Liver (tissue), 9 donors: ENCODE results near the gene ABHD17A. TPM values are rescaled to one million over a fixed set of nuclear protein-coding genes. Genes with fewer than 3 reads are reported as not detected.

Experiments
- DNase-seq: peaks from one replicate; pipeline ENCODE4 v3.0.0-alpha.2; 2017; ENCODE audit warnings: low spot score
- H3K27ac ChIP-seq, 2 donors: one replicate each; pipeline ENCODE4 v1.7.0; 2013; ENCODE audit warnings: inconsistent platforms in 2 of 2, low read length in 2 of 2, control low read depth in 1 of 2, low read depth in 1 of 2, mild to moderate bottlenecking in 1 of 2
- H3K27me3 ChIP-seq, 4 donors: one replicate each; pipeline versions ENCODE4 v1.6.1 to v1.7.0; 2013; ENCODE audit warnings: low read length in 3 of 4, inconsistent platforms in 1 of 4, mild to moderate bottlenecking in 1 of 4, moderate library complexity in 1 of 4; ENCODE audit not compliant: control insufficient read depth in 4 of 4, insufficient read depth in 4 of 4
- H3K36me3 ChIP-seq, 4 donors: one replicate each; pipeline versions ENCODE4 v1.6.1 to v1.7.0; 2013; ENCODE audit warnings: low read length in 3 of 4, mild to moderate bottlenecking in 3 of 4, low read depth in 1 of 4, moderate library complexity in 1 of 4; ENCODE audit not compliant: control insufficient read depth in 4 of 4, insufficient read depth in 3 of 4
- H3K4me1 ChIP-seq, 4 donors: one replicate each; pipeline versions ENCODE4 v1.6.1 to v1.7.0; 2013; ENCODE audit warnings: low read length in 3 of 4, mild to moderate bottlenecking in 3 of 4, moderate library complexity in 1 of 4; ENCODE audit not compliant: control insufficient read depth in 4 of 4, insufficient read depth in 4 of 4
- H3K4me3 ChIP-seq, 3 donors: one replicate each; pipeline versions ENCODE4 v1.6.1 to v1.7.0; 2013; ENCODE audit warnings: low read length in 3 of 3, control low read depth in 1 of 3, low read depth in 1 of 3, mild to moderate bottlenecking in 1 of 3
- H3K9ac ChIP-seq, 2 donors: one replicate each; pipeline ENCODE4 v1.7.0; 2013; ENCODE audit warnings: low read length in 2 of 2, mild to moderate bottlenecking in 2 of 2, moderate library complexity in 2 of 2, control low read depth in 1 of 2, low read depth in 1 of 2
- H3K9me3 ChIP-seq, 4 donors: one replicate each; pipeline versions ENCODE4 v1.6.1 to v1.7.0; 2013; ENCODE audit warnings: low read length in 3 of 4; ENCODE audit not compliant: control insufficient read depth in 4 of 4
- EGR1 ChIP-seq, 2 donors: IDR thresholded peaks; 2 replicates each; pipeline ENCODE4 v1.6.1; 2016 to 2018; ENCODE audit warnings: antibody characterized with exemption in 2 of 2, low read depth in 2 of 2
- FOXA2 ChIP-seq: IDR thresholded peaks from 2 replicates; pipeline ENCODE4 v1.6.1; 2016; ENCODE audit warnings: antibody characterized with exemption
- HNF4A ChIP-seq, 2 donors: conservative IDR thresholded peaks; 2 replicates each; pipeline ENCODE4 v1.6.1; 2016; ENCODE audit warnings: antibody characterized with exemption in 2 of 2, mild to moderate bottlenecking in 2 of 2
- JUND ChIP-seq, 2 donors: IDR thresholded peaks; 2 replicates each; pipeline ENCODE4 v1.6.1; 2016; ENCODE audit warnings: antibody characterized with exemption in 2 of 2
- NR2F2 ChIP-seq: IDR thresholded peaks from 2 replicates; pipeline ENCODE4 v1.6.1; 2016; ENCODE audit warnings: antibody characterized with exemption
- RAD21 ChIP-seq, 2 donors: IDR thresholded peaks; 2 replicates each; pipeline ENCODE4 v1.6.1; 2016; ENCODE audit warnings: antibody characterized with exemption in 2 of 2, mild to moderate bottlenecking in 2 of 2
- REST ChIP-seq: IDR thresholded peaks from 2 replicates; pipeline ENCODE4 v1.6.1; 2016; ENCODE audit warnings: antibody characterized with exemption, mild to moderate bottlenecking
- TAF1 ChIP-seq: conservative IDR thresholded peaks from 2 replicates; pipeline ENCODE4 v1.6.1; 2016; ENCODE audit warnings: antibody characterized with exemption, mild to moderate bottlenecking
- WGBS: extraction: QIAGEN DNeasy Blood & Tissue Kit; methylation state at CpG from one replicate; pipeline ENCODE4 v1.1.7; 2013; 5-methylcytosine and 5-hydroxymethylcytosine counted together
- polyA plus RNA-seq, 2 donors: library from polyadenylated mRNA; stranded (reverse) in 1 of 2; unstranded in 1 of 2; fragments of 200-250 nt in 1 of 2; fragments of >200 nt in 1 of 2; fragmentation: Nextera tagmentation in 1 of 2; extraction: Ambion mirVana in 1 of 2; gene quantifications; one replicate each; pipeline versions ENCODE4 v1.2.1 to v1.2.3, GENCODE V29; 2013 to 2015
- total RNA-seq, 2 donors: library from RNA; depleted of rRNA; stranded (reverse); fragments of >200 nt; gene quantifications; one replicate each; pipeline ENCODE4 v1.2.3, GENCODE V29; 2014
- donor health status: healthy.
- donor health status: healthy.
- donor health status: healthy.
- donor health status: healthy.
- donor health status: healthy.

The ABHD17A gene
- total and polyA plus RNA-seq, 4 donors = 8.1 to 30.2 (median 27.0) TPM

GRCh38 chr19:1845642-1846041 lies 39.7 kb downstream of the ABHD17A start:
- H3K9me3 ChIP-seq = no peaks in the 10 kb centered on the region
- 87% methylated on average over 11 of the region's 11 CpGs for WGBS
- no peak overlapping the region for H3K4me3 ChIP-seq
- no peak overlapping the region for H3K9ac ChIP-seq
- H3K27ac ChIP-seq = no peak overlapping the region
- no peaks in the 10 kb centered on the region for H3K27me3 ChIP-seq
- no peak for DNase-seq
- no peaks in the 10 kb centered on the region for H3K36me3 ChIP-seq
- H3K4me1 ChIP-seq = peaks cover 9 to 69% (median 58%) of the 10 kb centered on the region in 4 donors
- TF ChIP-seq FOXA2 = no peak
- no peak for TF ChIP-seq TAF1

GRCh38 chr19:1845125-1845515 lies 40.2 kb downstream of the ABHD17A start:
- WGBS = 92% methylated on average over 16 of the region's 16 CpGs
- no peak overlapping the region for H3K27ac ChIP-seq

GRCh38 chr19:1844513-1845124 lies 40.7 kb downstream of the ABHD17A start:
- WGBS = 78% methylated on average over 19 of the region's 19 CpGs
- H3K4me1 ChIP-seq = peaks cover 15 to 79% (median 68%) of the 10 kb centered on the region in 4 donors
- H3K4me3 ChIP-seq = no peak overlapping the region
- H3K9ac ChIP-seq = no peak overlapping the region
- no peaks in the 10 kb centered on the region for H3K9me3 ChIP-seq
- TF ChIP-seq HNF4A (conservative IDR thresholded peaks at IDR 0.05) (no peak), JUND (IDR thresholded peaks at IDR 0.05) (no peak), NR2F2 (no peak)
- no peak overlapping the region for H3K27ac ChIP-seq
- no peaks in the 10 kb centered on the region for H3K36me3 ChIP-seq
- no peaks in the 10 kb centered on the region for H3K27me3 ChIP-seq
- no peak for DNase-seq

More at GRCh38 chr19:1845125-1845515, 40.2 kb downstream of the ABHD17A start:
- Histone ChIP-seq H3K4me3 (no peak overlapping the region), H3K4me1 (peaks cover 14 to 74% (median 63%) of the 10 kb centered on the region in 4 donors), H3K27me3 (no peaks in the 10 kb centered on the region), H3K9me3 (no peaks in the 10 kb centered on the region), H3K36me3 (no peaks in the 10 kb centered on the region), H3K9ac (no peak overlapping the region)
- no peak for TF ChIP-seq REST
- no peak for TF ChIP-seq EGR1 (IDR thresholded peaks at IDR 0.05; ENCODE audit: low read depth in 2 of 2)
- TF ChIP-seq RAD21 (IDR thresholded peaks at IDR 0.05) = no peak
- DNase-seq = no peak

- no peaks in the 10 kb centered on the region for H3K9me3 ChIP-seq
- H3K9ac ChIP-seq = no peak overlapping the region
- WGBS = 83% methylated on average over 25 of the region's 25 CpGs
- no peak for DNase-seq
- H3K4me3 ChIP-seq = no peak overlapping the region
- H3K27ac ChIP-seq = no peak overlapping the region
- no peak for TF ChIP-seq FOXA2
- H3K27me3 ChIP-seq = no peaks in the 10 kb centered on the region
- peaks cover 18 to 87% (median 74%) of the 10 kb centered on the region in 4 donors for H3K4me1 ChIP-seq
- H3K36me3 ChIP-seq = no peaks in the 10 kb centered on the region
Observed at GRCh38 chr19:1843646-1844394, 41.5 kb downstream of the ABHD17A start.
